CD8-positive, alpha-beta memory T cell (primary cell): ENCODE results near the gene KLHL25. TPM values are rescaled to one million over a fixed set of nuclear protein-coding genes. Genes with fewer than 3 reads are reported as not detected.
A peak's percentile ranks its signal among the peaks of the same experiment; 100 is the strongest.

Source experiments
- CTCF ChIA-PET: fragments of 350-600 bp; sonication (Branson Sonifier 250); formaldehyde crosslinking; loops from one replicate; lab custom pipeline; 2021; ENCODE audit warnings: antibody characterized with exemption; lab: Charles Lee
- POLR2A ChIA-PET: fragments of 350-600 bp; sonication (Branson Sonifier 250); formaldehyde crosslinking; loops from one replicate; lab custom pipeline; 2021; ENCODE audit warnings: antibody characterized with exemption; lab: Charles Lee
- DNase-seq, 5 donors: peaks; one replicate each; pipeline versions ENCODE4 v3.0.0 to v3.0.0-alpha.2; 2020 to 2022; ENCODE audit warnings: mixed read lengths in 1 of 5
- H3K27ac ChIP-seq: one replicate; pipeline ENCODE4 v1.7.0; 2013; ENCODE audit warnings: low read depth, mild to moderate bottlenecking, low read length, moderate library complexity
- H3K27me3 ChIP-seq: 2 replicates; pipeline ENCODE4 v1.7.0; 2013; ENCODE audit warnings: low read length, mild to moderate bottlenecking; ENCODE audit not compliant: insufficient read depth, poor library complexity, severe bottlenecking
- H3K36me3 ChIP-seq: 2 replicates; pipeline ENCODE4 v1.7.0; 2013; ENCODE audit warnings: mild to moderate bottlenecking, low read length, moderate library complexity; ENCODE audit not compliant: insufficient read depth
- H3K4me1 ChIP-seq: 2 replicates; pipeline ENCODE4 v1.7.0; 2013; ENCODE audit warnings: mild to moderate bottlenecking, low read length, moderate library complexity; ENCODE audit not compliant: insufficient read depth
- H3K4me3 ChIP-seq: 2 replicates; pipeline ENCODE4 v1.7.0; 2013; ENCODE audit warnings: mild to moderate bottlenecking, low read length
- H3K9me3 ChIP-seq: 2 replicates; pipeline ENCODE4 v1.7.0; 2013; ENCODE audit warnings: mild to moderate bottlenecking, low read length
- H3K27ac Mint-ChIP-seq, 8 donors: one replicate each; pipeline ENCODE4 v1.8.0; 2020 to 2021; ENCODE audit warnings: mixed read lengths in 8 of 8, mild to moderate bottlenecking in 6 of 8, inconsistent platforms in 3 of 8, moderate library complexity in 3 of 8
- H3K27me3 Mint-ChIP-seq, 2 donors: one replicate each; pipeline ENCODE4 v1.8.0; 2020 to 2021; ENCODE audit warnings: mixed read lengths in 2 of 2, mild to moderate bottlenecking in 1 of 2, moderate library complexity in 1 of 2
- H3K36me3 Mint-ChIP-seq, 3 donors: one replicate each; pipeline ENCODE4 v1.8.0; 2020 to 2021; ENCODE audit warnings: mixed read lengths in 3 of 3, inconsistent platforms in 1 of 3, mild to moderate bottlenecking in 1 of 3
- H3K4me1 Mint-ChIP-seq, 3 donors: one replicate each; pipeline ENCODE4 v1.8.0; 2020 to 2021; ENCODE audit warnings: mixed read lengths in 3 of 3, inconsistent platforms in 1 of 3, mild to moderate bottlenecking in 1 of 3
- H3K4me3 Mint-ChIP-seq, 7 donors: one replicate each; pipeline ENCODE4 v1.8.0; 2020 to 2021; ENCODE audit warnings: mixed read lengths in 7 of 7, mild to moderate bottlenecking in 6 of 7, moderate library complexity in 4 of 7, inconsistent platforms in 2 of 7
- H3K9me3 Mint-ChIP-seq, 5 donors: one replicate each; pipeline ENCODE4 v1.8.0; 2020 to 2022; ENCODE audit warnings: mixed read lengths in 5 of 5, mild to moderate bottlenecking in 3 of 5, moderate library complexity in 2 of 5, inconsistent platforms in 1 of 5
- polyA plus RNA-seq: library from polyadenylated mRNA; unstranded; fragments of 300-500 nt; fragmentation: Illumina TruSeq; gene quantifications from one replicate; pipeline ENCODE4 v1.2.3, GENCODE V29; 2021
- total RNA-seq, 2 experiments: library from RNA; stranded (reverse); gene quantifications; one replicate each; pipeline ENCODE4 v1.2.3, GENCODE V29; 2021

The KLHL25 gene
- total and polyA plus RNA-seq, 3 experiments from 2014 or later = 0.75 to 5.4 (median 5.1) TPM

- POLR2A ChIA-PET = interaction anchor here (0.6 kb wide), 1 partner anchor 28 kb away, joined by 3 read pairs; no protein-coding TSS in a partner anchor
- Mint-ChIP-seq H3K4me1 (peaks cover 15 to 30% (median 25%) of the 10 kb centered on the region in 3 donors), H3K27ac (peak overlapping the region; percentile 18 to 89 (median 83)), H3K4me3 (no peak overlapping the region), H3K9me3 (peaks cover 5 to 16% (median 11%) of the 10 kb centered on the region in 5 donors), H3K36me3 (peaks cover 27 to 90% (median 32%) of the 10 kb centered on the region in 3 donors), H3K27me3 (no peaks in the 10 kb centered on the region)
- H3K27ac ChIP-seq = no peak overlapping the region
- peak in 3 of 5 donors; percentile 55 to 61 (median 55) for DNase-seq
- no peaks in the 10 kb centered on the region for H3K27me3 ChIP-seq
- no peak overlapping the region for H3K4me3 ChIP-seq
- CTCF ChIA-PET = interaction anchor here (0.9 to 4.6 kb wide), 16 partner anchors 9 to 434 kb away, joined by 3 to 39 read pairs (median 4); no protein-coding TSS in a partner anchor
- peaks cover 71% of the 10 kb centered on the region for H3K36me3 ChIP-seq
- no peaks in the 10 kb centered on the region for H3K4me1 ChIP-seq
- no peaks in the 10 kb centered on the region for H3K9me3 ChIP-seq
Measured at GRCh38 chr15:85730001-85730820, 64.5 kb downstream of the KLHL25 start.

GRCh38 chr15:85727068-85727467, 67.7 kb downstream of the KLHL25 start:
- H3K4me3 ChIP-seq = no peak overlapping the region
- peak overlapping the region; percentile 22 to 90 (median 63) for H3K27ac Mint-ChIP-seq
- H3K4me3 Mint-ChIP-seq = no peak overlapping the region
- H3K27me3 Mint-ChIP-seq = no peaks in the 10 kb centered on the region
- peaks cover 80% of the 10 kb centered on the region for H3K36me3 ChIP-seq
- POLR2A ChIA-PET = no interaction called here
- H3K4me1 Mint-ChIP-seq = peaks cover 34 to 37% (median 36%) of the 10 kb centered on the region in 3 donors
- no peaks in the 10 kb centered on the region for H3K9me3 Mint-ChIP-seq
- CTCF ChIA-PET = interaction anchor here (1.6 kb wide), 1 partner anchor 113 kb away, joined by 7 read pairs; no protein-coding TSS in a partner anchor
- no peaks in the 10 kb centered on the region for H3K9me3 ChIP-seq
- peaks cover 16% of the 10 kb centered on the region for H3K4me1 ChIP-seq
- H3K27me3 ChIP-seq = no peaks in the 10 kb centered on the region
- no peak for DNase-seq
- H3K36me3 Mint-ChIP-seq = peaks cover 10 to 95% (median 27%) of the 10 kb centered on the region in 3 donors
- no peak overlapping the region for H3K27ac ChIP-seq

GRCh38 chr15:85726454-85726853, 68.3 kb downstream of the KLHL25 start:
- no peak for DNase-seq
- Histone ChIP-seq H3K4me3 (no peak overlapping the region), H3K27me3 (no peaks in the 10 kb centered on the region), H3K36me3 (peaks cover 80% of the 10 kb centered on the region), H3K4me1 (peaks cover 16% of the 10 kb centered on the region), H3K27ac (no peak overlapping the region), H3K9me3 (no peaks in the 10 kb centered on the region)
- H3K9me3 Mint-ChIP-seq = no peaks in the 10 kb centered on the region
- H3K4me1 Mint-ChIP-seq = peaks cover 36 to 40% (median 40%) of the 10 kb centered on the region in 3 donors
- CTCF ChIA-PET = interaction anchor here (1.6 kb wide), 1 partner anchor 114 kb away, joined by 7 read pairs; no protein-coding TSS in a partner anchor
- peak overlapping the region; percentile 24 to 90 (median 73) for H3K27ac Mint-ChIP-seq
- H3K4me3 Mint-ChIP-seq = no peak overlapping the region
- POLR2A ChIA-PET = no interaction called here
- no peaks in the 10 kb centered on the region for H3K27me3 Mint-ChIP-seq
- peaks cover 9 to 96% (median 30%) of the 10 kb centered on the region in 3 donors for H3K36me3 Mint-ChIP-seq

GRCh38 chr15:85725564-85725963, 69.2 kb downstream of the KLHL25 start:
- peaks cover 80% of the 10 kb centered on the region for H3K36me3 ChIP-seq
- H3K27me3 Mint-ChIP-seq = no peaks in the 10 kb centered on the region
- H3K27me3 ChIP-seq = no peaks in the 10 kb centered on the region
- H3K4me3 ChIP-seq = no peak overlapping the region
- no peak for DNase-seq
- peaks cover 6 to 96% (median 34%) of the 10 kb centered on the region in 3 donors for H3K36me3 Mint-ChIP-seq
- peaks cover 43 to 48% (median 47%) of the 10 kb centered on the region in 3 donors for H3K4me1 Mint-ChIP-seq
- ChIA-PET CTCF (no interaction called here), POLR2A (interaction anchor here (0.7 kb wide), 1 partner anchor 10 kb away, joined by 4 read pairs; no protein-coding TSS in a partner anchor)
- no peak overlapping the region for H3K4me3 Mint-ChIP-seq
- no peaks in the 10 kb centered on the region for H3K9me3 Mint-ChIP-seq
- H3K9me3 ChIP-seq = no peaks in the 10 kb centered on the region
- H3K4me1 ChIP-seq = peaks cover 16% of the 10 kb centered on the region
- peak overlapping the region in 5 of 8 donors; percentile 35 to 95 (median 73) for H3K27ac Mint-ChIP-seq
- H3K27ac ChIP-seq = no peak overlapping the region

GRCh38 chr15:85725019-85725418, 69.7 kb downstream of the KLHL25 start:
- no peak for DNase-seq
- H3K27me3 ChIP-seq = no peaks in the 10 kb centered on the region
- no peaks in the 10 kb centered on the region for H3K27me3 Mint-ChIP-seq
- H3K36me3 Mint-ChIP-seq = peaks cover 6 to 96% (median 35%) of the 10 kb centered on the region in 3 donors
- no peaks in the 10 kb centered on the region for H3K9me3 Mint-ChIP-seq
- H3K27ac ChIP-seq = no peak overlapping the region
- H3K9me3 ChIP-seq = no peaks in the 10 kb centered on the region
- H3K27ac Mint-ChIP-seq = peak overlapping the region in 7 of 8 donors; percentile 86 to 98 (median 94)
- CTCF ChIA-PET = interaction anchor here (0.8 to 2.1 kb wide), 2 partner anchors 15 to 115 kb away, joined by 3 to 8 read pairs; no protein-coding TSS in a partner anchor
- no peak overlapping the region for H3K4me3 Mint-ChIP-seq
- H3K4me1 ChIP-seq = peaks cover 16% of the 10 kb centered on the region
- POLR2A ChIA-PET = interaction anchor here (0.7 kb wide), 1 partner anchor 9 kb away, joined by 4 read pairs; no protein-coding TSS in a partner anchor
- peaks cover 38 to 48% (median 46%) of the 10 kb centered on the region in 3 donors for H3K4me1 Mint-ChIP-seq
- H3K36me3 ChIP-seq = peaks cover 83% of the 10 kb centered on the region
- H3K4me3 ChIP-seq = no peak overlapping the region

- ChIA-PET POLR2A (no interaction called here), CTCF (interaction anchor here (0.8 to 2.1 kb wide), 3 partner anchors 14 to 116 kb away, joined by 3 to 8 read pairs (median 3); no protein-coding TSS in a partner anchor)
- Mint-ChIP-seq H3K4me3 (peak overlapping the region in 6 of 7 donors; percentile 12 to 84 (median 28)), H3K27me3 (no peaks in the 10 kb centered on the region), H3K27ac (peak overlapping the region; percentile 86 to 99 (median 94)), H3K9me3 (no peaks in the 10 kb centered on the region), H3K4me1 (peaks cover 34 to 46% (median 41%) of the 10 kb centered on the region in 3 donors), H3K36me3 (peaks cover 6 to 96% (median 35%) of the 10 kb centered on the region in 3 donors)
- Histone ChIP-seq H3K36me3 (peaks cover 83% of the 10 kb centered on the region), H3K4me1 (peaks cover 16% of the 10 kb centered on the region), H3K27ac (peak overlapping the region; percentile 12), H3K27me3 (no peaks in the 10 kb centered on the region), H3K9me3 (no peaks in the 10 kb centered on the region), H3K4me3 (no peak overlapping the region)
- peak in 1 of 5 donors; percentile 48 for DNase-seq
Measured at GRCh38 chr15:85723960-85724945, 70.5 kb downstream of the KLHL25 start.

- CTCF ChIA-PET = no interaction called here
- peaks cover 16% of the 10 kb centered on the region for H3K4me1 ChIP-seq
- Mint-ChIP-seq H3K27ac (peak overlapping the region; percentile 29 to 90 (median 67)), H3K4me1 (peaks cover 36 to 56% (median 43%) of the 10 kb centered on the region in 3 donors), H3K9me3 (no peaks in the 10 kb centered on the region), H3K36me3 (peaks cover 6 to 97% (median 43%) of the 10 kb centered on the region in 3 donors), H3K27me3 (no peaks in the 10 kb centered on the region), H3K4me3 (no peak overlapping the region)
- H3K36me3 ChIP-seq = peaks cover 91% of the 10 kb centered on the region
- POLR2A ChIA-PET = no interaction called here
- no peak for DNase-seq
- H3K27ac ChIP-seq = no peak overlapping the region
- H3K9me3 ChIP-seq = no peaks in the 10 kb centered on the region
- H3K4me3 ChIP-seq = no peak overlapping the region
- H3K27me3 ChIP-seq = no peaks in the 10 kb centered on the region
Measured at GRCh38 chr15:85722374-85723152, 72.2 kb downstream of the KLHL25 start.
